Panc1 (cell line): ENCODE measurements around the gene AATF. TPM values are rescaled to one million over a fixed set of nuclear protein-coding genes. Genes with fewer than 3 reads are reported as not detected.

Experiments used
- ATAC-seq: fragments of 200-7000 bp; cut with Tn5 transposase; 2 replicates; pipeline ENCODE4 v1.9.1; 2020; ENCODE audit warnings: mild to moderate bottlenecking, moderate library complexity
- BruUV-seq: library from RNA; stranded (reverse); fragments of 400-500 nt; replicated peaks from 2 replicates; lab custom pipeline; 2021; lab: Mats Ljungman, UMichigan
- CTCF ChIA-PET: fragments of 300-600 bp; sonication (Branson Sonifier 250); formaldehyde crosslinking; loops from one replicate; lab custom pipeline; 2022; ENCODE audit warnings: antibody characterized with exemption; lab: Charles Lee
- POLR2A ChIA-PET: fragments of 300-600 bp; sonication (Branson Sonifier 250); formaldehyde crosslinking; loops from one replicate; lab custom pipeline; 2022; ENCODE audit warnings: antibody characterized with exemption; lab: Charles Lee
- DNase-seq: peaks from one replicate; pipeline ENCODE4 v3.0.0-alpha.2; 2010; ENCODE audit warnings: low read depth, low spot score
- H3K27ac ChIP-seq: 2 replicates; pipeline ENCODE4 v1.5.1; 2011; ENCODE audit warnings: mild to moderate bottlenecking, low read length, inconsistent platforms
- H3K27me3 ChIP-seq: fragments of 200-500 bp; sonication (Bioruptor generic); 2 replicates; pipeline ENCODE4 v1.6.0; 2014; ENCODE audit warnings: low read length, inconsistent platforms; ENCODE audit not compliant: control insufficient read depth, insufficient read depth
- H3K36me3 ChIP-seq: fragments of 200-500 bp; sonication (Bioruptor generic); 2 replicates; pipeline ENCODE4 v1.5.1; 2014; ENCODE audit warnings: inconsistent platforms, mild to moderate bottlenecking, low read length, moderate library complexity; ENCODE audit not compliant: control insufficient read depth, insufficient read depth
- H3K4me1 ChIP-seq: 2 replicates; pipeline ENCODE4 v1.5.1; 2011; ENCODE audit warnings: inconsistent platforms, mild to moderate bottlenecking, low read length, moderate library complexity; ENCODE audit not compliant: control insufficient read depth, insufficient read depth
- H3K4me3 ChIP-seq, 2 experiments: 2 replicates each; pipeline ENCODE4 v1.5.1; 2011 to 2012; ENCODE audit warnings: low read depth in 2 of 2, low read length in 2 of 2, mild to moderate bottlenecking in 2 of 2, inconsistent platforms in 1 of 2, moderate library complexity in 1 of 2
- H3K9me3 ChIP-seq: fragments of 200-500 bp; sonication (Bioruptor generic); 2 replicates; pipeline ENCODE4 v1.5.1; 2014; ENCODE audit warnings: low read depth, mild to moderate bottlenecking, inconsistent platforms, low read length, moderate library complexity; ENCODE audit not compliant: control insufficient read depth, insufficient read depth
- CTCF ChIP-seq: fragments of 450-650 bp; IDR thresholded peaks from 2 replicates; pipeline ENCODE4 v1.5.1; 2017; ENCODE audit warnings: mild to moderate bottlenecking
- POLR2AphosphoS5 ChIP-seq: IDR thresholded peaks from 2 replicates; pipeline ENCODE4 v1.6.1; 2012; ENCODE audit warnings: mild to moderate bottlenecking, low read depth, low read length, moderate library complexity
- REST ChIP-seq, 2 experiments: IDR thresholded peaks; 2 replicates each; pipeline ENCODE4 v1.6.1; 2011 to 2012; ENCODE audit warnings: low read depth in 2 of 2, control low read depth in 1 of 2, low read length in 1 of 2, mild to moderate bottlenecking in 1 of 2, moderate library complexity in 1 of 2; ENCODE audit not compliant: insufficient read depth in 1 of 2
- SIN3A ChIP-seq: IDR thresholded peaks from 2 replicates; pipeline ENCODE4 v1.6.1; 2012; ENCODE audit warnings: low read depth, mild to moderate bottlenecking, low read length, moderate library complexity, borderline replicate concordance; ENCODE audit not compliant: insufficient read depth
- TCF7L2 ChIP-seq: IDR thresholded peaks from 2 replicates; pipeline ENCODE4 v1.6.1; 2011; ENCODE audit warnings: mild to moderate bottlenecking, low read depth, low read length, inconsistent platforms
- in situ Hi-C: cut with HindIII; loops from 2 replicates; pipeline ENCODE4 v1.10.0; 2016; ENCODE audit warnings: low sequenced_read_pairs, low pct_unique_long_range_greater_than_20kb
- intact Hi-C: fragments of 100-400 bp; cut with micrococcal nuclease; formaldehyde crosslinking; loops from one replicate; pipeline ENCODE4 v1.10.0; 2022; ENCODE audit not compliant: unreplicated experiment
- total RNA-seq: library from RNA; stranded (reverse); gene quantifications from one replicate; pipeline ENCODE4 v1.2.1, GENCODE V29; 2021; ENCODE audit not compliant: unreplicated experiment

The AATF gene
- total RNA-seq, 1 experiment from 2014 or later = 58.1 TPM

DNA sequence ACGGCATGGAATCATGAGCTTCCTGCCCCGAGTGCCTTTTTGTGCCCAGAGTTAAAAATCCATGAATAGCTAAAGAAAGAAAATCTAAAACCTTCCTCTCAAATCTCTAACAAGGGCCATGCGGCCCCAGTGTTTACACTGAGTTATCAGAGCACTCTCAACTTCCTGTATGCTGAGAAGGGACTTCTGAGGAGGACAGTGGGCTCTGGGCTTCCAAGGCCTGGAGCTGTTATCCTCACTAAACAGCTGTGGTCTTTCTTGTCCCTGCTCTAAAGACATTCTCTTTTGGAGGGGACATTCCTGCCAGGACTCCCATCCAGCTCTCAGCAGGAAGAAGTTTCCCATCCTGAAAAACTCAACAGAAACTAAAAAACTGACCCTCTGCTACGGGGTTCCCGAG, 135.6 kb downstream of the AATF start:
- CTCF ChIA-PET = no interaction called here
- Histone ChIP-seq H3K27me3 (no peaks in the 10 kb centered on the region), H3K9me3 (no peaks in the 10 kb centered on the region), H3K4me3 (no peak overlapping the region), H3K27ac (no peak overlapping the region), H3K36me3 (peaks cover 5% of the 10 kb centered on the region), H3K4me1 (no peaks in the 10 kb centered on the region)
- no TSS peak for BruUV-seq
- intact Hi-C loops = no loop called here
- ATAC-seq (no peak), DNase-seq (no peak)
- POLR2A ChIA-PET = no interaction called here
- TF ChIP-seq CTCF (no peak), TCF7L2 (no peak), POLR2AphosphoS5 (no peak), REST (IDR thresholded peaks at IDR 0.05; ENCODE audit: insufficient read depth in 1 of 2, low read depth in 2 of 2, low read length in 1 of 2) (no peak), SIN3A (no peak)
- in situ Hi-C loops = no loop called here

GRCh38 chr17:37086334-37086733, 137.6 kb downstream of the AATF start:
- BruUV-seq = no TSS peak
- DNase-seq (no peak), ATAC-seq (no peak)
- no peak overlapping the region for H3K27ac ChIP-seq
- H3K4me1 ChIP-seq = no peaks in the 10 kb centered on the region
- intact Hi-C loops (no loop called here), in situ Hi-C loops (no loop called here)
- H3K9me3 ChIP-seq = no peaks in the 10 kb centered on the region
- H3K36me3 ChIP-seq = peaks cover 7% of the 10 kb centered on the region
- H3K4me3 ChIP-seq = no peak overlapping the region
- TF ChIP-seq SIN3A (no peak), REST (IDR thresholded peaks at IDR 0.05; ENCODE audit: insufficient read depth in 1 of 2, low read depth in 2 of 2, low read length in 1 of 2) (no peak), TCF7L2 (no peak), POLR2AphosphoS5 (no peak), CTCF (no peak)
- H3K27me3 ChIP-seq = no peaks in the 10 kb centered on the region
- CTCF ChIA-PET = no interaction called here
- POLR2A ChIA-PET = no interaction called here
